Loucy (cell line): ENCODE measurements around the gene ZNF282.

ENCODE experiments used
- CTCF ChIP-seq: fragments of 200-600 bp; sonication (generic); conservative IDR thresholded peaks from 2 replicates; pipeline ENCODE4 v1.5.1; 2014; ENCODE audit warnings: mild to moderate bottlenecking, antibody characterized with exemption, low read length
- EZH2phosphoT487 ChIP-seq: fragments of 200-600 bp; IDR thresholded peaks from 2 replicates; pipeline ENCODE4 v1.6.1; 2018; ENCODE audit warnings: antibody characterized with exemption, mild to moderate bottlenecking, moderate library complexity, borderline replicate concordance

DNA sequence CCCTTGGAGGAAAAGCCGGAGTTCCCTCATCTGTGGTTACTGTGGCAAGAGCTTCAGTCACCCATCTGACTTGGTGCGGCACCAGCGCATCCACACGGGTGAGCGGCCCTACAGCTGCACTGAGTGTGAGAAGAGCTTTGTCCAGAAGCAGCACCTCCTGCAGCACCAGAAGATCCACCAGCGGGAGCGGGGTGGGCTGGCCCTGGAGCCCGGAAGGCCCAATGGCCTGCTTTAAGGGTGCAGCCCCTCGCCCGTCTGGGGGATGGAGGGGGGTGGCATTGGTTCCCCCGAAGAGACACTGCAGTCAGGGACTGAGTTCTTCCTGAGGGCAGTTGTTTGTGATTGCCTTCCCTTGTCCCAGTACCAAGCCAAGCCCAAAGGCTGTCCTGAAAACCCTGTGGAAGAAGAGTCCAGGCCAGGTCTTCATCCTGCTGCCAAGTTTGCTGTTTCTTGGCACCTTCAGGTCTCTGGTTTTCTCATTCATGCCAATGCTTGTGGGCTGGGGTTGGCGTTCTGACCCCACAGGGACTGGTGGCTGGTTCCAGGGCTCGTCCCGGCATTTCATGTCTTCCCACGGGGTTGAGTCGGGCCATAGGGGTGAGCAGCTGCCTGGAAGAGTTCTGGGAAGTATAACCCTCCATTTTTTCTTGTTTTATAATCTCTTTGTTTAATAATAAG is 59.0 kb downstream of the ZNF282 start:
- no peak for TF ChIP-seq CTCF
- TF ChIP-seq EZH2phosphoT487 = no peak
